Mesodermal cell (in vitro differentiated cells): Measurements from ENCODE around the gene SPRN.
"Not testable (repeated sequence)": the region's sequence is repeated elsewhere in the genome, so short reads cannot be mapped to it uniquely, and the experiment has no call there.

ENCODE experiments used
- H3K27ac ChIP-seq: 2 replicates; pipeline ENCODE4 v1.7.0; 2013; ENCODE audit warnings: mild to moderate bottlenecking, low read depth, low read length, moderate library complexity; ENCODE audit not compliant: severe bottlenecking
- H3K36me3 ChIP-seq: 2 replicates; pipeline ENCODE4 v1.7.1; 2013; ENCODE audit warnings: mild to moderate bottlenecking, low read length, moderate library complexity; ENCODE audit not compliant: control insufficient read depth, insufficient read depth
- H3K4me1 ChIP-seq: one replicate; pipeline ENCODE4 v1.7.1; 2013; ENCODE audit warnings: mild to moderate bottlenecking, low read length; ENCODE audit not compliant: insufficient read depth, control insufficient read depth, poor library complexity, severe bottlenecking
- H3K4me3 ChIP-seq: 2 replicates; pipeline ENCODE4 v1.7.0; 2013; ENCODE audit warnings: low read length, control low read depth, mild to moderate bottlenecking; ENCODE audit not compliant: insufficient read depth, poor library complexity, severe bottlenecking; ENCODE audit errors: extremely low read depth
- H3K9me3 ChIP-seq: 2 replicates; pipeline ENCODE4 v1.7.1; 2013; ENCODE audit warnings: mild to moderate bottlenecking, low read length, moderate library complexity; ENCODE audit not compliant: control insufficient read depth
- WGBS, 2 experiments: methylation state at CpG; one replicate each; pipeline ENCODE4 v1.1.5; 2013; ENCODE audit warnings: missing lambda C conversion rate in 2 of 2; ENCODE audit not compliant: insufficient coverage in 2 of 2; 5-methylcytosine and 5-hydroxymethylcytosine counted together

Gene SPRN

GRCh38 chr10:133444342-133445267 is 20.2 kb upstream of the SPRN start:
- Histone ChIP-seq H3K4me3 (no peak overlapping the region), H3K27ac (no peak overlapping the region), H3K4me1 (no peaks in the 10 kb centered on the region), H3K36me3 (no peaks in the 10 kb centered on the region), H3K9me3 (peaks cover 60% of the 10 kb centered on the region)
- WGBS, 2 experiments: 74 to 90% methylated on average over 6 to 11 of the region's 12 CpGs

- H3K27ac ChIP-seq: no peak overlapping the region
- WGBS, 2 experiments: 76 to 78% methylated on average over 12 to 15 of the region's 16 CpGs
- H3K4me1 ChIP-seq: no peaks in the 10 kb centered on the region
- H3K36me3 ChIP-seq: no peaks in the 10 kb centered on the region
- H3K4me3 ChIP-seq: no peak overlapping the region
- peaks cover 57% of the 10 kb centered on the region for H3K9me3 ChIP-seq
Measured at GRCh38 chr10:133442967-133443924, 18.8 kb upstream of the SPRN start.

GRCh38 chr10:133442191-133442966 is 18.0 kb upstream of the SPRN start:
- no peaks in the 10 kb centered on the region for H3K36me3 ChIP-seq
- peaks cover 50% of the 10 kb centered on the region for H3K9me3 ChIP-seq
- 81 to 83% methylated on average over 21 to 23 of the region's 23 CpGs for WGBS, 2 experiments
- H3K4me1 ChIP-seq: no peaks in the 10 kb centered on the region
- H3K4me3 ChIP-seq: no peak overlapping the region
- H3K27ac ChIP-seq: no peak overlapping the region

GRCh38 chr10:133441780-133442179 is 17.4 kb upstream of the SPRN start:
- H3K4me1 ChIP-seq: no peaks in the 10 kb centered on the region
- WGBS, 2 experiments: 74 to 77% methylated on average over 7 to 12 of the region's 12 CpGs
- H3K4me3 ChIP-seq: no peak overlapping the region
- peaks cover 44% of the 10 kb centered on the region for H3K9me3 ChIP-seq
- H3K27ac ChIP-seq: no peak overlapping the region
- no peaks in the 10 kb centered on the region for H3K36me3 ChIP-seq

- WGBS, 2 experiments: 79 to 92% methylated on average over 4 to 7 of the region's 21 CpGs
- not testable (repeated sequence) for H3K4me1 ChIP-seq, H3K4me3 ChIP-seq, H3K27ac ChIP-seq, H3K36me3 ChIP-seq
- H3K9me3 ChIP-seq: peaks cover 41% of the 10 kb centered on the region
Measured at GRCh38 chr10:133441356-133441755, 16.9 kb upstream of the SPRN start.

GRCh38 chr10:133440633-133441285 is 16.3 kb upstream of the SPRN start:
- H3K9me3 ChIP-seq: peaks cover 39% of the 10 kb centered on the region
- no peak overlapping the region for H3K4me3 ChIP-seq
- H3K27ac ChIP-seq: no peak overlapping the region
- no peaks in the 10 kb centered on the region for H3K4me1 ChIP-seq
- 83 to 88% methylated on average over 9 to 14 of the region's 18 CpGs for WGBS, 2 experiments
- no peaks in the 10 kb centered on the region for H3K36me3 ChIP-seq

- no peaks in the 10 kb centered on the region for H3K36me3 ChIP-seq
- no peaks in the 10 kb centered on the region for H3K4me1 ChIP-seq
- H3K4me3 ChIP-seq: no peak overlapping the region
- H3K27ac ChIP-seq: no peak overlapping the region
- WGBS, 2 experiments: 77 to 82% methylated on average over 20 to 22 of the region's 25 CpGs
- peaks cover 35% of the 10 kb centered on the region for H3K9me3 ChIP-seq
Measured at GRCh38 chr10:133439517-133440461, 15.4 kb upstream of the SPRN start.

GRCh38 chr10:133438711-133439273 is 14.4 kb upstream of the SPRN start:
- peaks cover 28% of the 10 kb centered on the region for H3K9me3 ChIP-seq
- 63 to 70% methylated on average over 8 of the region's 11 CpGs for whole genome bisulfite sequencing, 2 experiments
- H3K4me1 ChIP-seq: no peaks in the 10 kb centered on the region
- H3K36me3 ChIP-seq: no peaks in the 10 kb centered on the region
- H3K27ac ChIP-seq: no peak overlapping the region
- H3K4me3 ChIP-seq: no peak overlapping the region

- H3K4me1 ChIP-seq, H3K9me3 ChIP-seq, H3K27ac ChIP-seq, H3K36me3 ChIP-seq, H3K4me3 ChIP-seq: not testable (repeated sequence)
- 100% methylated on average over 2 of the region's 25 CpGs; no CpG with 5 or more reads in 1 of the 2 experiments for WGBS, 2 experiments
Measured at GRCh38 chr10:133432789-133433188, 8.4 kb upstream of the SPRN start.
